ENCODE measurements around the gene TAGLN3.

TAGLN3 gene

GRCh38 chr3:111978583-111979433 lies 19.9 kb upstream of the TAGLN3 start, which contains the start of gene ABHD10:
TSS of gene ABHD10 (plus strand) at chr3:111979026. CDS start at chr3:111979062, 36 bp downstream.
- peak; percentile 97 for DNase-seq

- no peak for DNase-seq
Observed at GRCh38 chr3:111979434-111980038, 19.2 kb upstream of the TAGLN3 start.

GRCh38 chr3:111980716-111981456 lies 17.8 kb upstream of the TAGLN3 start:
- no peak for DNase-seq

GRCh38 chr3:111981457-111981763 lies 17.3 kb upstream of the TAGLN3 start:
- DNase-seq = no peak

GRCh38 chr3:111984636-111985298 lies 14.0 kb upstream of the TAGLN3 start:
- DNase-seq = no peak

GRCh38 chr3:111986800-111987199 lies 11.9 kb upstream of the TAGLN3 start:
- no peak for DNase-seq

- DNase-seq = no peak
Observed at GRCh38 chr3:111989061-111989678, 9.6 kb upstream of the TAGLN3 start.

GRCh38 chr3:111993038-111993437 lies 5.7 kb upstream of the TAGLN3 start:
- DNase-seq = no peak

GRCh38 chr3:111999484-112000324 lies 982 bp downstream of the TAGLN3 start:
- no peak for DNase-seq

- DNase-seq = no peak
Observed at GRCh38 chr3:112000367-112000771, 1.6 kb downstream of the TAGLN3 start.

GRCh38 chr3:112000966-112001365 lies 2.2 kb downstream of the TAGLN3 start:
- DNase-seq = no peak

GRCh38 chr3:112001526-112001925 lies 2.8 kb downstream of the TAGLN3 start:
- no peak for DNase-seq

GRCh38 chr3:112002096-112002971 lies 3.6 kb downstream of the TAGLN3 start:
- no peak for DNase-seq

GRCh38 chr3:112003321-112004080 lies 4.8 kb downstream of the TAGLN3 start:
- no peak for DNase-seq

- DNase-seq = no peak
Observed at GRCh38 chr3:112004187-112004586, 5.5 kb downstream of the TAGLN3 start.

GRCh38 chr3:112004669-112005068 lies 5.9 kb downstream of the TAGLN3 start:
- DNase-seq = no peak

- no peak for DNase-seq
Observed at GRCh38 chr3:112005091-112005672, 6.5 kb downstream of the TAGLN3 start.

GRCh38 chr3:112007633-112008032 lies 8.9 kb downstream of the TAGLN3 start:
- DNase-seq = no peak

- no peak for DNase-seq
Observed at GRCh38 chr3:112009670-112010069, 10.9 kb downstream of the TAGLN3 start.

- no peak for DNase-seq
Observed at GRCh38 chr3:112010636-112011035, 11.9 kb downstream of the TAGLN3 start.
